Astrocyte (in vitro differentiated cells and primary cell): ENCODE results near the gene CFAP74. TPM values are rescaled to one million over a fixed set of nuclear protein-coding genes. Genes with fewer than 3 reads are reported as not detected.

Experiments
- DNase-seq: peaks from one replicate; pipeline ENCODE4 v3.0.0-alpha.2; 2010; ENCODE audit warnings: low read depth
- FAIRE-seq: peaks from 2 replicates; lab custom pipeline; 2011; peaks lifted over from hg19 to GRCh38; lab: Jason Lieb, UNC
- H2AFZ ChIP-seq: 2 replicates; pipeline ENCODE4 v1.6.0; 2012; ENCODE audit warnings: low read depth, low read length, inconsistent platforms
- H3K27ac ChIP-seq: 2 replicates; pipeline ENCODE4 v1.5.1; 2011; ENCODE audit warnings: low read depth, low read length, inconsistent platforms
- H3K27me3 ChIP-seq: 2 replicates; pipeline ENCODE4 v1.6.0; 2011; ENCODE audit warnings: low read length, inconsistent platforms; ENCODE audit not compliant: insufficient read depth
- H3K36me3 ChIP-seq: 2 replicates; pipeline ENCODE4 v1.5.1; 2011; ENCODE audit warnings: low read length, inconsistent platforms; ENCODE audit not compliant: insufficient read depth
- H3K4me1 ChIP-seq: 2 replicates; pipeline ENCODE4 v1.5.1; 2011; ENCODE audit warnings: low read length, inconsistent platforms; ENCODE audit not compliant: insufficient read depth
- H3K4me2 ChIP-seq: 2 replicates; pipeline ENCODE4 v1.6.0; 2012; ENCODE audit warnings: low read length, inconsistent platforms
- H3K4me3 ChIP-seq: 2 replicates; pipeline ENCODE4 v1.5.1; 2011; ENCODE audit warnings: low read depth, mild to moderate bottlenecking, low read length, inconsistent platforms; ENCODE audit not compliant: insufficient read depth
- H3K79me2 ChIP-seq: 2 replicates; pipeline ENCODE4 v1.6.0; 2012; ENCODE audit warnings: mild to moderate bottlenecking, low read length, inconsistent platforms; ENCODE audit not compliant: insufficient read depth
- H3K9ac ChIP-seq: 2 replicates; pipeline ENCODE4 v1.6.0; 2012; ENCODE audit warnings: mild to moderate bottlenecking, low read length, inconsistent platforms
- H3K9me3 ChIP-seq: 2 replicates; pipeline ENCODE4 v1.5.1; 2012; ENCODE audit warnings: low read depth, mild to moderate bottlenecking, low read length, inconsistent platforms; ENCODE audit not compliant: insufficient read depth
- H4K20me1 ChIP-seq: 2 replicates; pipeline ENCODE4 v1.6.0; 2012; ENCODE audit warnings: low read length, inconsistent platforms; ENCODE audit not compliant: insufficient read depth
- H3K27ac Mint-ChIP-seq: one replicate; pipeline ENCODE4 v1.8.0; 2021; ENCODE audit warnings: mild to moderate bottlenecking, mixed read lengths; ENCODE audit not compliant: unreplicated experiment
- H3K27me3 Mint-ChIP-seq: one replicate; pipeline ENCODE4 v1.8.0; 2021; ENCODE audit warnings: low read depth, mixed read lengths; ENCODE audit not compliant: unreplicated experiment
- H3K36me3 Mint-ChIP-seq: one replicate; pipeline ENCODE4 v1.8.0; 2021; ENCODE audit warnings: low read depth, mixed read lengths; ENCODE audit not compliant: unreplicated experiment
- H3K4me1 Mint-ChIP-seq: one replicate; pipeline ENCODE4 v1.8.0; 2021; ENCODE audit warnings: low read depth, mixed read lengths; ENCODE audit not compliant: unreplicated experiment
- H3K4me3 Mint-ChIP-seq: one replicate; pipeline ENCODE4 v1.8.0; 2021; ENCODE audit warnings: mild to moderate bottlenecking, moderate library complexity, mixed read lengths; ENCODE audit not compliant: unreplicated experiment
- H3K9me3 Mint-ChIP-seq: one replicate; pipeline ENCODE4 v1.8.0; 2021; ENCODE audit warnings: mild to moderate bottlenecking, mixed read lengths; ENCODE audit not compliant: unreplicated experiment
- EZH2 ChIP-seq: IDR thresholded peaks from 2 replicates; pipeline ENCODE4 v1.6.1; 2012; ENCODE audit warnings: mild to moderate bottlenecking, low read length, inconsistent platforms; ENCODE audit not compliant: insufficient read depth
- total RNA-seq: library from RNA; stranded (reverse); gene quantifications from 2 replicates; pipeline ENCODE4 v1.2.1, GENCODE V29; 2021
- TF ChIP-seq, protein P1 (sequence below): IDR thresholded peaks from 2 replicates; pipeline ENCODE4 v1.5.1; 2011; ENCODE audit warnings: low read depth, mild to moderate bottlenecking, inconsistent platforms, low read length, moderate library complexity; ENCODE audit not compliant: insufficient read depth

CFAP74 gene
- total RNA-seq, 1 donor from 2014 or later: not detected

DNA sequence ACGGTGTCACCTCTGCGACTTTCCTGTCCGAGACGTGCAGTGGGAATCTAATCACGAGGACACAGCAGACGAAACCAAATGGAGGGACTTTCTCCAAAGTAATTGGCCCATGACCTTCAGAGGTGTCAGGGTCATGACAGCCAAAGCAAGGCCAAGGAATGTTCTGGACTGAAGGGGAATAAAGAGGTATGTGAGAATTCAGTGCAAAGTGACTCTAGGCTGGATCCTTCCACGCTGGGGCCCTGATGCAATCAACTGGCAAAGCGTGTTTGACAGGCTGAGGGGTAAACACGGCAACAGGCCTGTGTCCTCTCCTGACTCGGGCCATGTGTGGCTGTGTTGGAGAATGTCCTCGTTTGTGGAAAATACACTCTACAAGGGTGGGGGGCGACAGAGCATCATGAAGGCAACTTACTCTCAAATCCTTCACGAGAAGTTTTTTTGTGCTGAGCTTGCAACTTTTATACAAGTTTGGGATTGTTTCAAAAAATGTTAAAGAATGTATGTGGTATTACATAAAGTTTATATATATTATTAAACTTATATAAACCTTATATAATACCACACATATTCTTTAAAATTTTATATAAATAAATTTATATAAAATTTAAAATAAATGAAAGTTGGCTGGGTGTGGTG is 1.7 kb downstream of the CFAP74 start:
- Histone ChIP-seq H2AFZ (no peak overlapping the region), H3K4me3 (no peak overlapping the region), H4K20me1 (no peaks in the 10 kb centered on the region), H3K4me2 (no peak overlapping the region), H3K36me3 (no peaks in the 10 kb centered on the region), H3K9me3 (no peaks in the 10 kb centered on the region), H3K79me2 (no peaks in the 10 kb centered on the region), H3K27me3 (peaks cover 20% of the 10 kb centered on the region), H3K27ac (no peak overlapping the region), H3K9ac (no peak overlapping the region), H3K4me1 (no peaks in the 10 kb centered on the region)
- H3K9me3 Mint-ChIP-seq: no peaks in the 10 kb centered on the region
- no peaks in the 10 kb centered on the region for H3K4me1 Mint-ChIP-seq
- DNase-seq (no peak), FAIRE-seq (no peak)
- H3K36me3 Mint-ChIP-seq: no peaks in the 10 kb centered on the region
- H3K4me3 Mint-ChIP-seq: no peak overlapping the region
- peaks cover 20% of the 10 kb centered on the region for H3K27me3 Mint-ChIP-seq
- no peak overlapping the region for H3K27ac Mint-ChIP-seq
- TF ChIP-seq, protein P1, sequence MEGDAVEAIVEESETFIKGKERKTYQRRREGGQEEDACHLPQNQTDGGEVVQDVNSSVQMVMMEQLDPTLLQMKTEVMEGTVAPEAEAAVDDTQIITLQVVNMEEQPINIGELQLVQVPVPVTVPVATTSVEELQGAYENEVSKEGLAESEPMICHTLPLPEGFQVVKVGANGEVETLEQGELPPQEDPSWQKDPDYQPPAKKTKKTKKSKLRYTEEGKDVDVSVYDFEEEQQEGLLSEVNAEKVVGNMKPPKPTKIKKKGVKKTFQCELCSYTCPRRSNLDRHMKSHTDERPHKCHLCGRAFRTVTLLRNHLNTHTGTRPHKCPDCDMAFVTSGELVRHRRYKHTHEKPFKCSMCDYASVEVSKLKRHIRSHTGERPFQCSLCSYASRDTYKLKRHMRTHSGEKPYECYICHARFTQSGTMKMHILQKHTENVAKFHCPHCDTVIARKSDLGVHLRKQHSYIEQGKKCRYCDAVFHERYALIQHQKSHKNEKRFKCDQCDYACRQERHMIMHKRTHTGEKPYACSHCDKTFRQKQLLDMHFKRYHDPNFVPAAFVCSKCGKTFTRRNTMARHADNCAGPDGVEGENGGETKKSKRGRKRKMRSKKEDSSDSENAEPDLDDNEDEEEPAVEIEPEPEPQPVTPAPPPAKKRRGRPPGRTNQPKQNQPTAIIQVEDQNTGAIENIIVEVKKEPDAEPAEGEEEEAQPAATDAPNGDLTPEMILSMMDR: no peak
- no peak for TF ChIP-seq EZH2

DNA sequence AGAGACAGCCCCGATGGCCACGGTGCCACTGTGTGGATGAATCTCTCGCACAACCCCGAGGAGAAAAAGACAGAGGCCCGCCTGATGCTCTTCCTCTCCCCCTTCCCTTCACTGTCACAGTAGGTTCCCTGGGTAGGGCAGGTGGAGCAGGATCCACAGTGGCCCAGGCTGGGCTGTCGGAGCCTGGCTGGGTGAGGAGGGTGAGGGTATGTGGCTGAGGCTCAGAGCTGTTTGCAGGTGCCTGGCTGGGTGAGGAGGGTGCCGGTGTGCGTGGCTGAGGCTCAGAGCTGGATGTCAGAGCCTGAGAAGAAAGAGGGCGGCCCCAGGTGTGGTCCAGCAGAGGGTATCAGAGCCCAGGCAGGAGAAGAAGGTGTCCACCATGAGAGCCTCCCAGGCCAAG is 2.7 kb downstream of the CFAP74 start:
- TF ChIP-seq, protein P1: no peak
- TF ChIP-seq EZH2: no peak
- H3K9ac ChIP-seq: no peak overlapping the region
- Mint-ChIP-seq H3K4me1 (no peaks in the 10 kb centered on the region), H3K27me3 (peaks cover 20% of the 10 kb centered on the region), H3K9me3 (no peaks in the 10 kb centered on the region), H3K27ac (no peak overlapping the region), H3K4me3 (no peak overlapping the region), H3K36me3 (no peaks in the 10 kb centered on the region)
- H3K4me3 ChIP-seq: no peak overlapping the region
- H3K27me3 ChIP-seq: peaks cover 19% of the 10 kb centered on the region
- no peak overlapping the region for H3K27ac ChIP-seq
- H3K36me3 ChIP-seq: no peaks in the 10 kb centered on the region
- H3K4me1 ChIP-seq: no peaks in the 10 kb centered on the region
- no peak overlapping the region for H2AFZ ChIP-seq
- no peak overlapping the region for H3K4me2 ChIP-seq
- no peaks in the 10 kb centered on the region for H3K9me3 ChIP-seq
- FAIRE-seq: no peak
- no peak for DNase-seq
- no peaks in the 10 kb centered on the region for H4K20me1 ChIP-seq
- no peaks in the 10 kb centered on the region for H3K79me2 ChIP-seq

DNA sequence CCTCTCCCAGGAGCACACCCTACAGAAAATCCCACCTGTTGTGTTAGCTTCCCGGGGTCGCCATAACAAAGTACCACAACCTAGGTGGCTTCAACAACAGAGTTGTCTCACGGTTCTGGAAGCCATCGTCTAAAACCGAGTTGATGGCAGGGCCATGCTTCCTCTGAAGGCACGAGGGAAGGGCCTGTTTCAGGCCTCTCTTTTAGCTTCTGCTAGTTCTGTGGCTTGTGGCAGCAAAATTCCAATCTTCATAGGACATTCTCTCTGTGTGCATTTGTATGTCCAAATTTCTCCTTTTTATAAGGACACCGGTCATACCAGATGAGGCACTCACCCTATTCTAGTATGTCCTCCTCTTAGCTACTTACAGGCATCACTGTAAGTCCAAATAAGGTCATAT is 3.2 kb downstream of the CFAP74 start:
- H3K27me3 ChIP-seq: peaks cover 17% of the 10 kb centered on the region
- H3K27ac ChIP-seq: no peak overlapping the region
- no peaks in the 10 kb centered on the region for H3K4me1 ChIP-seq
- H3K4me3 ChIP-seq: no peak overlapping the region
- no peak overlapping the region for H2AFZ ChIP-seq
- H3K36me3 ChIP-seq: no peaks in the 10 kb centered on the region
- no peaks in the 10 kb centered on the region for H3K9me3 Mint-ChIP-seq
- H3K27me3 Mint-ChIP-seq: peaks cover 17% of the 10 kb centered on the region
- H3K4me1 Mint-ChIP-seq: no peaks in the 10 kb centered on the region
- no peaks in the 10 kb centered on the region for H4K20me1 ChIP-seq
- no peak overlapping the region for H3K4me3 Mint-ChIP-seq
- H3K4me2 ChIP-seq: no peak overlapping the region
- no peak for FAIRE-seq
- no peaks in the 10 kb centered on the region for H3K79me2 ChIP-seq
- no peaks in the 10 kb centered on the region for H3K9me3 ChIP-seq
- no peak overlapping the region for H3K9ac ChIP-seq
- TF ChIP-seq EZH2: no peak
- TF ChIP-seq, protein P1: no peak
- H3K36me3 Mint-ChIP-seq: no peaks in the 10 kb centered on the region
- no peak overlapping the region for H3K27ac Mint-ChIP-seq
- DNase-seq: no peak
